HG02623 (cell line): ENCODE results near the gene HCN2.
A peak's percentile ranks its signal among the peaks of the same experiment; 100 is the strongest.

Experiments used
- ATAC-seq: cut with Tn5 transposase; IDR thresholded peaks from one replicate; pipeline ENCODE4 v1.9.1; 2021; ENCODE audit warnings: moderate library complexity; ENCODE audit not compliant: unreplicated experiment

Gene HCN2

GRCh38 chr19:570937-571565, 18.6 kb upstream of the HCN2 start:
- ATAC-seq: no peak

DNA sequence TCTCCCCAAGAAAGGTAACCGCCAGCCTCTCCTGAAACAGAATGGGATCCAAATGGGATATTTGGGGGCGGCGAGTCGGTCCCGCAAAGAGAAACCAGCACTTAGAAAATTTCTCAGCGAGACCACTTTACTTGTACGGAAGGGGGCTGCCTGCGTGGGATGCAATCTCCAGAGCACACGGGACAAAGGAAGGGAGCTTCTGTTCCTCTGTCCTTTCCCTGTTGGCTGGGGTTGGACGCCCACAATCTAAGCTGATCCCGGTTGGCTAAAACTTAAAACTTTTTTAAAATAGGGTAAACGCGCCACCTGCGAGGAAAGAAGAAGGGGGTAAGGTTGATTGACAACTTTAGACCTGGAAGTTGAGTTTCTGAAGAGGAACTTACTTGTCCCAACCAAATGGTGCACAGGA, 18.1 kb upstream of the HCN2 start:
- ATAC-seq: no peak

DNA sequence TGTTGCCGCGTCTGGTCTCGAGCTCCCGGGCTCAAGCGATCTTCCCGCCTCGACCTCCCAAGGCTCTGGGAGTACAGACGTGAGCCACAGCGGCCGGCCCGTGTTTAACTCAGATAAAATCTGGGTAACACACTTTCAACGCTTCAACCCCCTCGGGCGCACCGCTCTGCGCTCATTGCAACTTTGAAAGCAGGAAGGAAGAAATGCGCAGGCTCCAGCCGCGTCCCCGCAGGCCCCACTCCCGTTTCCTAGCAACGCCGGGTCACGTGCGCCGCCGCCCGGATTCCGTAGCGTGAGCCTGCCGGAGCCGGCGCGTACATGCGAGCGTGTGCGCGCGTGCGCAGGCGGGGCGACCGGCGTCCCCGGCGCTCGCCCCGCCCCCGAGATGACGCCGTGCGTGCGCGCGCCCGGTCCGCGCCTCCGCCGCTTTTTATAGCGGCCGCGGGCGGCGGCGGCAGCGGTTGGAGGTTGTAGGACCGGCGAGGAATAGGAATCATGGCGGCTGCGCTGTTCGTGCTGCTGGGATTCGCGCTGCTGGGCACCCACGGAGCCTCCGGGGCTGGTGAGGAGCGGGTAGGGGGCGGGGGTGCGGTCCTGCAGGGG, 17.4 kb upstream of the HCN2 start, which contains the start of gene BSG:
Gene BSG (plus strand): TSS at position 457 of the 603 bp plus-strand sequence. CDS start 39 bp downstream, at position 496.
- ATAC-seq: peak; percentile 76

DNA sequence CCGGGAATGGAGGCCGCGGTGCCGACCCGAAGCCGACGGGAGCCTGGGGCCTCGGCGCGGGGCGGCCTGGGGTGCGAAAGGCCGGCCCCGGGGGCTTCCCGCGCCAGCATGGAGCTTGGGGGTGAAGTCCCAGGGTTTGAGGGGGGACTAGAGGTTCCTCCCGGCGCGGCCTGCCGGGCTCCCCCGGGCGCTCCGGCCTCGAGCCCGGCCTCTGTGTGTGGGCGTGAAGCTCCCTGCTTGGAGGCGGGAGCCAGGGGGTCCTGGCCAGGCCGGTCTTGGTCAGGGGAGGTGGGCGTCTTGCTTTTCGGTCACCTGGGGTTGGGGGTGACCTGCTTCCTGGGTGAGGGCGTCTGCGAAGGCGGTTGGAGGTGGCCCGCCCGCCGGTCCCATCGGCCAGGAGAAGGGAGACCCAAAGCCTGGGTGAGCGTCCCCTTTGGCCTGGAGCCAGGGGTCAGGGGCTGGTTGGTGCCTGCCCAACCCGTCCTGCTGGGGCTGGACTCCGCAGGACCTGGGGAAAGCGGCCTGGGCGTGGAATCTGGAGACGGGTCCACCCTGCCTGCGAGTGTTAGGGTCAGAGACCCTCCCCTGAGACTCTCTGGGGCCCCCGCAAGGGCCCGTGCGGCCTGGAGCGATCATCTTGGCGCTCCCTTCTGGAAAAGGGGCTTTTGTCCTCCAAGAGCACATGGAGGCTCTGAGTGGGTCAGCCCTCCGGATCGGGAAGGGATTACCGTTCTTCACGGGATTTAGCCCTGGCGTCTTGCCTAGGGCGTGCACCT, 16.8 kb upstream of the HCN2 start:
- ATAC-seq: peak; percentile 2

GRCh38 chr19:573519-573825, 16.2 kb upstream of the HCN2 start:
- ATAC-seq: no peak

GRCh38 chr19:574658-575526, 14.8 kb upstream of the HCN2 start:
- no peak for ATAC-seq

- no peak for ATAC-seq
These were observed 13.9 kb upstream of the HCN2 start for GRCh38 chr19:575527-576506.

DNA sequence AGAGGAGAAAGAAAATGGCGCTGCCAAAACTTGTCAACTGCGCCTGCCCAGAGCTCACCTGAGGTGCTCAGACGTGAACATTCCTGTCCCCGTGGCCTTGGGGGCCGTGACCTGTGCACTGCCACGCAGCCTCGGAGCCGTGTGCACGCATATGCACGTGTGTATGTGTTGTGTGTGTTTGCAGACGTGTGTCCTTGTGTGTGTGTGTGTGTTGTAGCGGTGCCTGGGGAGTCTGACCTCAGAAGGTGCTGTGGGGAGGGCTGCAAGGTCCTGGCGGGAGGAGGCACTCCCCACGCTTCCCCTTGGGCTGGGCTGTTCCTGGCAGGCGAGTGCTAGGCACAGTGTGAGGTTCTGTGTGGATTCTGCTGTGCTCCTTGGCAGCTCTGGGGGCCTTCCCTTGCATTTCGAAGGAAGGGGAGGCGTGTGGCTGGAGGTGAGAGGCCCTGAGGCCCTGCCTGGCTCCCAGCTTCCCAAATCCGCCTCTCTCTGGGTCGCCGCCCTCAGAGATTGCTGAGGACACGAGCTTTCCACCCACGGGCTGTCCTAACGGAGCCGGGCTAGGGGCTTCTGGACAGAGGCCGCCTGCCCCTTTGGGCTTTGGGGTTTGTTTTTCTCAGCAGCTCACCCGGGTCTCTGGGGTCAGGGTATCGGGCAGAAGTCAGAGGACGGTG, 12.8 kb upstream of the HCN2 start:
- ATAC-seq: no peak

- no peak for ATAC-seq
These were observed 12.0 kb upstream of the HCN2 start for GRCh38 chr19:577439-578392.

DNA sequence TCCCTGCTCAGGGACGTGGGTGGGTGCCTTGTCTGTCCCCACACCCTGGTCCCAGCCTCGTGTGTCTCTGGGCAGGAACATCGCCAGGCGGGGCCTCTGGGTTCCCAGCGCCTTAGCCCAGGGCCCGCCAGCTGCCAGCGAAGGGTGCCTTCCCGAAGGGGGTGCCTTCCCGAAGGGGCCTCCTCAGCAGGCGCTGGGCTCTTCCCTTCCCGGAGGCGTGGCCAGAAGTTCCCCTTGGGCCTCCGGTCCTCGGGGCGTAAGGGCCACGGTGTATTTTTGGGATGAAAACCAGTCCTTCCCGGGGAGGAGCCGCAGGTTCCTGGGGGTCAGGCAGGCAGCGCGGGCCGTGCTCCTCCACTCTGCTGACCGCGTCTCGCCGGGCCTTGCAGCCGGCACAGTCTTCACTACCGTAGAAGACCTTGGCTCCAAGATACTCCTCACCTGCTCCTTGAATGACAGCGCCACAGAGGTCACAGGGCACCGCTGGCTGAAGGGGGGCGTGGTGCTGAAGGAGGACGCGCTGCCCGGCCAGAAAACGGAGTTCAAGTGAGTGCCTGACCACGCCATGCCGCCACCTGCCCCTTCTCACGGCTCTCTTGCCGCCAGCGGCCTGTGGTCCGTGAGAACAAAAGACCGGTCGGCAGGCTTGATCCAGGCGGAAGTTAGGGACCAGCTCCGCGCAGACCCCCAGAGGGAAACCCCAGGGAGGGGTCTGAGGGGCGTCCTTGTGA, 10.4 kb upstream of the HCN2 start:
- ATAC-seq: no peak

GRCh38 chr19:579842-580155, 9.9 kb upstream of the HCN2 start:
- no peak for ATAC-seq

DNA sequence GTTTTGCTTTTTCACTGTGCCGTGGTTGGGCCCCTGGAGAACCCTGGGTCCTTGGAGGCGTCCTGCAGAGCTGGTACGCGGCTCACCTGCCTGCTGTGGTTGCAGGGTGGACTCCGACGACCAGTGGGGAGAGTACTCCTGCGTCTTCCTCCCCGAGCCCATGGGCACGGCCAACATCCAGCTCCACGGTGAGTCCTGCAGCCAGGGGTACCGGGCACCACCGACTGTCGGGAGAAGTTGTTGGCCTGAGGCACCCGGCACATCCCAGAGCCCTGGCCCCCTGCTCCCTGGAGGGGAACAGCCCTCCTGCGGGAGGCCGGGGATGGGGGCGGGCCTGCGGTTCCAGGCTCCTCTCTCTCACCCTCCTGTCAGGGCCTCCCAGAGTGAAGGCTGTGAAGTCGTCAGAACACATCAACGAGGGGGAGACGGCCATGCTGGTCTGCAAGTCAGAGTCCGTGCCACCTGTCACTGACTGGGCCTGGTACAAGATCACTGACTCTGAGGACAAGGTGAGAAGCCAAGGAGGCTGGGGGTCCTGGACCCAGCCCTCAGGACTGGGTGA, 9.3 kb upstream of the HCN2 start:
- ATAC-seq: no peak

- ATAC-seq: no peak
These were observed 8.1 kb upstream of the HCN2 start for GRCh38 chr19:581399-582111.

DNA sequence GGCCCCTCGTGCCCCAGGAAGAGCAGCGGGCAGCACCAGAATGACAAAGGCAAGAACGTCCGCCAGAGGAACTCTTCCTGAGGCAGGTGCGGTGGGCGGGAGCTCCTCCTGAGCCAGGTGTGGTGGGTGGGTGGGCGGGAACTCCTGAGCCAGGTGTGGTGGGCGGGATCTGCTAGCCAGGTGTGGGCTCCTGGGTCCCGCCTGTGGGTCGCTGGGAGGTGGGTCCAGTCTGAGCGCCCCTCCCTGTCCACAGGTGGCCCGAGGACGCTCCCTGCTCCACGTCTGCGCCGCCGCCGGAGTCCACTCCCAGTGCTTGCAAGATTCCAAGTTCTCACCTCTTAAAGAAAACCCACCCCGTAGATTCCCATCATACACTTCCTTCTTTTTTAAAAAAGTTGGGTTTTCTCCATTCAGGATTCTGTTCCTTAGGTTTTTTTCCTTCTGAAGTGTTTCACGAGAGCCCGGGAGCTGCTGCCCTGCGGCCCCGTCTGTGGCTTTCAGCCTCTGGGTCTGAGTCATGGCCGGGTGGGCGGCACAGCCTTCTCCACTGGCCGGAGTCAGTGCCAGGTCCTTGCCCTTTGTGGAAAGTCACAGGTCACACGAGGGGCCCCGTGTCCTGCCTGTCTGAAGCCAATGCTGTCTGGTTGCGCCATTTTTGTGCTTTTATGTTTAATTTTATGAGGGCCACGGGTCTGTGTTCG, 7.0 kb upstream of the HCN2 start:
- ATAC-seq: no peak

DNA sequence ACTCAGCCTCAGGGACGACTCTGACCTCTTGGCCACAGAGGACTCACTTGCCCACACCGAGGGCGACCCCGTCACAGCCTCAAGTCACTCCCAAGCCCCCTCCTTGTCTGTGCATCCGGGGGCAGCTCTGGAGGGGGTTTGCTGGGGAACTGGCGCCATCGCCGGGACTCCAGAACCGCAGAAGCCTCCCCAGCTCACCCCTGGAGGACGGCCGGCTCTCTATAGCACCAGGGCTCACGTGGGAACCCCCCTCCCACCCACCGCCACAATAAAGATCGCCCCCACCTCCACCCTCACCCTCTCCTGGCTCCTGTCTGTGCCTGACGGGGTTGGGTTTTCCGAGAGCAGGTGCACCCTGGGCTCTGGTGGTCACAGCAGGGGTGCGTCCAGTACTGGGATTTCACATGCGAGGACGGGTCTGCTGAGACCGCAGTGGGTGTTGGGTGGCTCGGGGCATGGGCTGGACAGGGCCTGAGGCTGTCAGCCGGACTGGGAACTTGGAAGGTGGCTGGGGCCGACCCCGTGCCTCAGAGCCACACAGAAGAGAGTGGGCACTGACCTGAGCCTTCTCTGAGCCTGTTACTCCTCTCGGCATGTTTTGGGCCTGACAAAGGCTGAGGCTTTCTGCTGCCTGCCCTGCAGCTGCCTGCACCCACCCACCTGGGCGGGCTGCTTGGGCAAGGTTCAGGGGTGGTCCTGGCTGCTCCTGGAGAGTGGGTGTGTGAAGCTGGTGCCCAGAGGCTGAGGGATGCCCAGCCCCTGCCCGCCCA, 6.3 kb upstream of the HCN2 start:
- ATAC-seq: no peak

GRCh38 chr19:583968-584239, 5.8 kb upstream of the HCN2 start:
- ATAC-seq: no peak
